Stimulated activated CD8-positive, alpha-beta memory T cell treated with anti-CD3 and anti-CD28 coated beads, Interleukin-4, amount 100 ng/mL, for 24 hours (primary cell): ENCODE data around the gene RNF31.
"Not testable (repeated sequence)": the region's sequence is repeated elsewhere in the genome, so short reads cannot be mapped to it uniquely, and the experiment has no call there.

Experiments used
- DNase-seq: peaks from one replicate; pipeline ENCODE4 v3.0.0-alpha.2; 2020; ENCODE audit warnings: low read depth

RNF31 gene

DNA sequence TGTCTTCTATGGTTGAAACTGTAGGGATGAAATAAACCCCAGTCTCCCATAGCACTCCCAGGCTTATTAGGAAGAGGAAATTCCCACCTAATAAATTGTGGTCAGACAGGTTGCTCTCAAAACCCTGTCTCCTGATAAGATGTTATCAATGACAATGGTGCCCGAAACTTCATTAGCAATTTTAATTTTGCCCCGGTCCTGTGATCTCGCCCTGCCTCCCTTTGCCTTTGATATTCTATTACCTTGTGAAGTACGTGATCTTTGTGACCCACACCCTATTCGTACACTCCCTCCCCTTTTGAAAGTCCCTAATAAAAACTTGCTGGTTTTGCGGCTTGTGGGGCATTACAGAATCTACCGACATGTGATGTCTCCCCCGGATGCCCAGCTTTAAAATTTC lies 55.2 kb downstream of the RNF31 start:
- DNase-seq = not testable (repeated sequence)

DNA sequence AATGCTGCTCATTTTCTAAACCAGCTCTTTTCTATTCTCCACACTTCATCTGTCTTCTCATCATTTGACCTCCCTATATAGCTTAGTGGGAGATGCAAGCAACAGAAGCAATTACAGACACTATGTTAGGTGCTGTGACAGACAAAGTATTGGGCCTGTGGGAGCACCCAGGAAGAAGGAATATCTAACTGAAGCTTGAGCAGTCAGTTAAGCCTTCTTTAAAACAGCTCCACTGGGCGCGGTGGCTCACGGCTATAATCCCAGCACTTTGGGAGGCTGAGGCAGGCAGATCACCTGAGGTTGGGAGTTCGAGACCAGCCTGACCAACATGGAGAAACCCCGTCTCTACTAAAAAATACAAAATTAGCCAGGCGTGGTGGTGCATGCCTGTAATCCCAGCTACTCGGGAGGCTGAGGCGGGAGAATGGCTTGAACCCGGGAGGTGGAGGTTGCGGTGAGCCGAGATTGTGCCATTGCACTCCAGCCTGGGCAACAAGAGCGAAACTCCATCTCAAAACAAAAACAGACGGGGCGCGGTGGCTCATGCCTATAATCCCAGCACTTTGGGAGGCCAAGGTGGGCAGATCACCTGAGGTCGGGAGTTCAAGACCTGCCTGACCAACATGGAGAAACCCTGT lies 56.1 kb downstream of the RNF31 start:
- DNase-seq = not testable (repeated sequence)

DNA sequence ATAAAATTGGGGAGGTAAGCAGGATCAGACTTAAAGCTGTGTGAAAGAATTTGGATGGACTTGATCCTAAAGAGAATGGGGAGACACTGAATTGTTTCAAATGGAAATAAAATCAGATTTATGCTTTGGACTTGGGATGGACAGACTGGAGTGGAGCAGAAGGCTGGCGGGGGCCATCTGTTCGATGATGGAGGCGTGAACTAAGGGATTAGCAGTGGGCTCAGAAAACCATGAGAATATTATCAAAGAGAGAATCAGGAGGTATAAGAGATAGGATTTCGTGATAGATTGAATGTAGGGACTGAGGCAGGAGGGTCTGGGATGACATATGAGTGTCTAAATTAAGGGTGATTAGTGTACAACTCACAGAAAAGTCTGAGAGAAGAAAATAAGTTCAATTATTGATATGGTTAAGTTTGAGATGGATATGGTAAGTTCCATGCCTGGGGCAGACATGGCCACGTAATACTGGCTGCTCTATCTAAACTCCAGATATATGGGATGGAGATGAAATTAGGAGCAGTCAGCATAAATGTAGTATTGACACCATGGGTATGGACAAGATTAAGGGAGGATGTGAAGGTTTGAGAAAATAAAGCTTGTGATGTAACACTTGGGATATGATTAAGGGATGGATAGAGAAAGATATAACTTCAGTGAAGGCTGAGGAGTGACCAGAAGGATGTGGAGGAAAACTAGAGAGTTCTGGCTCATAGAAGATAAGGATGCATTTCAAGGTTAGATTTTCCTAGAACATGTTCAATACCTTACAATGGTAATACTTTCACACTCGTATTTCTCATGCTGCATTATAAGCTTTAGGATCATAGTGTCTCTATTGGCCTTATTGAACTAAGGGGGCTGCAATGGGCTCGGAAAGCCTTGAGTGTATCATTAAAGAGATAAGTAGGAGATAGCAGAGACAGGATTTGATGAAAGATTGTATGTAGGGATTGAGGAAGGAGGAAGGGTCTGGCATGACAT lies 57.2 kb downstream of the RNF31 start:
- DNase-seq = no peak

DNA sequence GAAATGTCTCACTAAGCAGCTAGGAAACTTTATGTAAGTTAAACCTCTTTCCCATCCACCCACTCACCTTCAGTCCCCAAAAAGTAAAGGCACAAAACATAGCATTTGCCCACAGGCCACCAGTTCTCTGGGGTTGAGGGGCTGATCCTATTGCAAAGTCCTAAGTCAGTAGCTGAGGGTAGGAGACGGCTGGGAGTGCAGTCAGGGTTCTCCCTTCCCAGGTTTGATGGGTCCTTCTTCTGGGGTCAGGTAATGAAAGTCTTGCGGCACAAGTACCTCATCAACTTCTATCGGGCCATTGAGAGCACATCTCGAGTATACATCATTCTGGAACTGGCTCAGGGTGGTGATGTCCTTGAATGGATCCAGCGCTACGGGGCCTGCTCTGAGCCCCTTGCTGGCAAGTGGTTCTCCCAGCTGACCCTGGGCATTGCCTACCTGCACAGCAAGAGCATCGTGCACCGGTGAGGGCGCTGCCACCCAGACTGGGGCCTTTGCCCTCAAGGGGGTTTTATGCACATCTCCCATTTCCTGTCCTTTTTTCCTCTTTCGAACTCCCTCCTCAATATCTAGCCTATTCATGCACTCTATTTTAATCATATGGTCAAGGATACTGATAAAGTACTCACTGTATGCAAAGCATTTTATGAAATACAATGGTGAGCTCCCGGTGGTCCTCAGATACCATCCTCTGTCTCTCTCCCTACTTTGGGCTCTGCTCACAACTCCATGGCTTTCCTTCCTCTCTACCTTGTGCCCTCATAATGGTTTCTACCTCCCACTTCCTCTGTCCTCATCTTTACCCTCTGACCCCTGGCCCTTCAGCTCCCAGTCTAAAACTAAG lies 59.2 kb downstream of the RNF31 start:
- DNase-seq = no peak

GRCh38 chr14:24207104-24207551 lies 59.8 kb downstream of the RNF31 start:
- DNase-seq = no peak

- DNase-seq = no peak
Measured at GRCh38 chr14:24207625-24208024, 60.3 kb downstream of the RNF31 start.
